ENCODE results near the gene IVD.

Gene IVD

DNA sequence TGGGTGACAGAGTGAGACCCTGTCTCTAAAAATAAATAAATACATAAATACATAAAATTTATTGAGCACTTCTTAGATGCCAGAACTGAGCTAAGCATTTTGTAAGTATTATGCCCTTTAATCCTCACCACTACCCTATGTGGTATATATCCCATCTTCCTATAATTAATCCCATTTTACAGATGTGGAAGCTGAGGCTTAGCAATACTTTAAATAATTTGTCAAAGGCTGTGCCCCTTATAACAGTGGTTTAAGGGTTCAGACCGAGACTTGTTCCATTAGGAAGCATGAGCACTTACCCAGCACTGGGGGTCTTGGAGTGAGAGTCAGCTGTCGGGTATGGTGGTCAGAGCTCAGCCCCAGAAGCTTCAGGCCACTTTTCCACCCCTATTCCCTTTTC, 57.7 kb downstream of the IVD start:
- no peak for DNase-seq
- H3K9me3 ChIP-seq (ENCODE audit: severe bottlenecking): no peaks in the 10 kb centered on the region
- H3K36me3 ChIP-seq: peaks cover 80% of the 10 kb centered on the region
- H3K27me3 ChIP-seq (ENCODE audit: insufficient read depth, low read depth, severe bottlenecking): no peaks in the 10 kb centered on the region
- H3K4me3 ChIP-seq (ENCODE audit: low read depth, low read length): no peak overlapping the region
- TF ChIP-seq, protein P1, sequence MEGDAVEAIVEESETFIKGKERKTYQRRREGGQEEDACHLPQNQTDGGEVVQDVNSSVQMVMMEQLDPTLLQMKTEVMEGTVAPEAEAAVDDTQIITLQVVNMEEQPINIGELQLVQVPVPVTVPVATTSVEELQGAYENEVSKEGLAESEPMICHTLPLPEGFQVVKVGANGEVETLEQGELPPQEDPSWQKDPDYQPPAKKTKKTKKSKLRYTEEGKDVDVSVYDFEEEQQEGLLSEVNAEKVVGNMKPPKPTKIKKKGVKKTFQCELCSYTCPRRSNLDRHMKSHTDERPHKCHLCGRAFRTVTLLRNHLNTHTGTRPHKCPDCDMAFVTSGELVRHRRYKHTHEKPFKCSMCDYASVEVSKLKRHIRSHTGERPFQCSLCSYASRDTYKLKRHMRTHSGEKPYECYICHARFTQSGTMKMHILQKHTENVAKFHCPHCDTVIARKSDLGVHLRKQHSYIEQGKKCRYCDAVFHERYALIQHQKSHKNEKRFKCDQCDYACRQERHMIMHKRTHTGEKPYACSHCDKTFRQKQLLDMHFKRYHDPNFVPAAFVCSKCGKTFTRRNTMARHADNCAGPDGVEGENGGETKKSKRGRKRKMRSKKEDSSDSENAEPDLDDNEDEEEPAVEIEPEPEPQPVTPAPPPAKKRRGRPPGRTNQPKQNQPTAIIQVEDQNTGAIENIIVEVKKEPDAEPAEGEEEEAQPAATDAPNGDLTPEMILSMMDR (IDR thresholded peaks at IDR 0.05; ENCODE audit: low read depth, low read length): no peak
- H3K27ac ChIP-seq: no peak overlapping the region

DNA sequence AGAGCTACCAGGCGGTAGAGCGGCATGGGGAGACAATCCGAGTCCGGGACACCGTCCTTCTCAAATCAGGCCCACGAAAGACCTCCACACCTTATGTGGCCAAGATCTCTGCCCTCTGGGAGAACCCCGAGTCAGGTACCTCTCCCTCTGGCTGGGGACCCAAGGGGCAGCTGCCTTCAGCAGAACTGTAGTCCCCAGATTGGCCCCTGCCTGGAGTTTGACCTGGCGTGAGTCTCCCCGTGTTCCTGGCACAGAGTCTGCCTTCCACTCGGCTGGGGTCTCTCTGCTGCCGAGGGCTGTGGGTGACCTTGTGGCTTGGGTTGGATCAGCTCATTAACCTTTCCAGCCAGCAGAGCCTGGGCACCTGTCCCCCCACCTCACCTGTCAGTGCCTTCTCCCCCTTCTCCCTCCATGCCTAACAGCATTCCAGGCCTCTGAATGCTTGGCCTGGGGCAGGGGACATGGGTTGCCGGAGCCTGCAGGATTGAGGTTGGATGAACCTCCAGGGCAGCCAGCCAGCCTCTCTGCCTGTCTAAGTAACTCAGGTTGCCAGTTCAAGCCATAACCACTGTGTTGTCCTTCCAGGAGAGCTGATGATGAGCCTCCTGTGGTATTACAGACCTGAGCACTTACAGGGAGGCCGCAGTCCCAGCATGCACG, 58.4 kb downstream of the IVD start:
- H3K27me3 ChIP-seq (ENCODE audit: insufficient read depth, low read depth, severe bottlenecking): no peaks in the 10 kb centered on the region
- no peak for DNase-seq
- TF ChIP-seq, protein P1 (IDR thresholded peaks at IDR 0.05; ENCODE audit: low read depth, low read length): no peak
- H3K36me3 ChIP-seq: peaks cover 78% of the 10 kb centered on the region
- H3K4me3 ChIP-seq (ENCODE audit: low read depth, low read length): no peak overlapping the region
- H3K27ac ChIP-seq: no peak overlapping the region
- H3K9me3 ChIP-seq (ENCODE audit: severe bottlenecking): no peaks in the 10 kb centered on the region

DNA sequence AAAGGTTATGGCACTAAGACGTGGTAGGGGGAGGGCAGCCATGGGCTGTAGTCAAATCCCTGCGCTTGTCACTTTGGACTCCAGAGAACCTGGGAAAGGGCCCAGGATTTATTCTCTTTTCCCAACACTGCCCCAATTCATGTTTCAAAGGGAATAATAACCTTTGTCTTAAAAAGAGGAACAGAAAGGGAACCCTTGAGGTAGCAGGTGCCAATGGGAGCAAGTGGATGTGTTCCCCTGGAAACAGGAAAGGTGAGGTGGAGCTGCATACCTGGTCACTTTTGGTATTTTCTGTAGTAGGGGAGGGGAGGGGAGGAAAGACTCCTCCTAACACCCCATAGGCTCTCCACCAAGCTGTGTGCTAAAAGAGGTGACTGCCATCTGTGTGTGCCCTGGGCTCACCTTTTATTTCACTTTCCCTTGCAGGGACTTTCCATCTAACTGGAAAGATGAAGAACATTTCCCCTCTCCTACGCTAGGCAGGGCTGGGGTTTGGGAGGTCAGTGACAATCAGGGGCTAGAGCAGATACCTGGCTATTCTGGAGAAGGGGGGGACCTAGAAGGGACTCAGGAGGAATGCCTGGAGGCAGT, 59.1 kb downstream of the IVD start:
- Histone ChIP-seq H3K4me3 (ENCODE audit: low read depth, low read length) (no peak overlapping the region), H3K36me3 (peaks cover 71% of the 10 kb centered on the region), H3K27me3 (ENCODE audit: insufficient read depth, low read depth, severe bottlenecking) (no peaks in the 10 kb centered on the region), H3K9me3 (ENCODE audit: severe bottlenecking) (no peaks in the 10 kb centered on the region), H3K27ac (no peak overlapping the region)
- DNase-seq: no peak
- TF ChIP-seq, protein P1 (IDR thresholded peaks at IDR 0.05; ENCODE audit: low read depth, low read length): no peak

- DNase-seq: no peak
- H3K4me3 ChIP-seq (ENCODE audit: low read depth, low read length): no peak overlapping the region
- H3K27ac ChIP-seq: no peak overlapping the region
- TF ChIP-seq, protein P1 (IDR thresholded peaks at IDR 0.05; ENCODE audit: low read depth, low read length): no peak
- H3K36me3 ChIP-seq: peaks cover 59% of the 10 kb centered on the region
- no peaks in the 10 kb centered on the region for H3K9me3 ChIP-seq (ENCODE audit: severe bottlenecking)
- no peaks in the 10 kb centered on the region for H3K27me3 ChIP-seq (ENCODE audit: insufficient read depth, low read depth, severe bottlenecking)
Observed at GRCh38 chr15:40465939-40466338, 60.3 kb downstream of the IVD start.

- peaks cover 54% of the 10 kb centered on the region for H3K36me3 ChIP-seq
- H3K9me3 ChIP-seq (ENCODE audit: severe bottlenecking): no peaks in the 10 kb centered on the region
- TF ChIP-seq, protein P1 (IDR thresholded peaks at IDR 0.05; ENCODE audit: low read depth, low read length): no peak
- no peaks in the 10 kb centered on the region for H3K27me3 ChIP-seq (ENCODE audit: insufficient read depth, low read depth, severe bottlenecking)
- no peak overlapping the region for H3K27ac ChIP-seq
- DNase-seq: no peak
- H3K4me3 ChIP-seq (ENCODE audit: low read depth, low read length): no peak overlapping the region
Observed at GRCh38 chr15:40466426-40467260, 61.0 kb downstream of the IVD start.

Measured in WERI-Rb-1 (cell line).